HG03103 (cell line): ENCODE measurements around the gene BROX.
A peak's percentile ranks its signal among the peaks of the same experiment; 100 is the strongest.

ENCODE experiments used
- ATAC-seq: cut with Tn5 transposase; IDR thresholded peaks from one replicate; pipeline ENCODE4 v1.9.1; 2021; ENCODE audit warnings: low read depth; ENCODE audit not compliant: unreplicated experiment

BROX gene

DNA sequence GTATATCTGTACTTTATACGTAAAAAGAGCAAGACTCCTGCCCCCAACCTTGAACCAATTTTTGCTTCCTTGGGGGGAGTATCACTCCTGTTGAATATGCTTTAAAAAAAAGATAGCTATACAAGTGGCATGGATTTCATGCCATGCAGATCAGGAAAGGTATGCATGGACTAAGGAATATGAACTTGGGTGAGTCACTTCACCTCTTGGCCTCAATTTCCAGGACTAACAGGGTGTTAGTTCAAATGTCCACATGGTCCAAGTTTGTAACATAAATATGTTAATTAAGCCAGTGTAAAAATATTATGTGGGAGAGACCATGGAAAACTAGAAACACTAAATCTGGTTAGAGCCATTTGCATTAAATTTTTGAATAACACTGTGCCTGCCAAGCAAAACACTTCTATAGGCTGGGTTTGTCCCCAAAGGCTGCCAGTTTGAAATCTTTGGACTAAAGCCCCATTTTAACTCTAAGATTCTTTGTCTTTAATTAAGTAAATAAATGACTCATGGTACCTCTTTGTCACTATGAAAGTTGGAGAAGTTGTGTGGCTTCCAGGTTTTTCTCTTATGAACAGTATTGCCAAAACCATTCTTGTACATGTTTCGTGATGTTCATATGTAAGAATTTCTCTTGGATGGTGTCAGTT, 57.7 kb downstream of the BROX start:
- ATAC-seq, result no peak

DNA sequence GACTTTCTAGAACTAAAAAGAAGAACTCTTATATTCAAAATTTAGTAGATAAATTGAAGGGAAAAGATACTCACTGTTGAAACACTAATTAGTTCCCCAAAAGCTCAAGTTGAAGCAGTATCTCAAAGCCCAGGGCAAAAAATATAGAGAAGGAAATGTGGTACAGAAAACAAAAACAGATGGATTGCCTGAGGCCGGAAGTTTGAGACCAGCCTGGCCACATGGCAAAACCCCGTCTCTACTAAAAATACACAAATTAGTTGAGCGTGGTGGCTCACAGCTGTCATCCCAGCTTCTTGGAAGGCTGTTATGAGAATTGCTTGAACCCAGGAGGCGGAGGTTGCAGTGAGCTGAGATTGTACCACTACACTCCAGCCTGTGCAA, 60.6 kb downstream of the BROX start:
- ATAC-seq, result peak; percentile 65

DNA sequence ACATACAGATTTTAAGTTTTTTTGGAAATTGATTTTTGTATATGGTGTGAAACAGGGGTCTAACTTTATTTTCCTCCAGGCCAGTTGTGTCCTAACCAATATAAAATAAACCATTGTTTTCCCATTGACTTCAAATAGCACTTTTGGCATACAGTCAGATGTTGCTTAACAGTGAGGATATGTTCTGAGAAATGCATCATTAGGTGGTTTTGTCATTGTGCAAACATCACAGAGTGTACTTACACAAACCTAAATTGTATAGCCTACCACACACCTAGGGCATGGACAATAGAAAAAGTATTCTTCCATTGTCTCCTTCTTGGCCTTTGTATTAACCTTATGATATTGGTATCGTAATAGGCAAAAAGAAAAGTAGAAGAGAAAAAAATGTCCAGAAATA, 65.1 kb downstream of the BROX start:
- ATAC-seq, result no peak

DNA sequence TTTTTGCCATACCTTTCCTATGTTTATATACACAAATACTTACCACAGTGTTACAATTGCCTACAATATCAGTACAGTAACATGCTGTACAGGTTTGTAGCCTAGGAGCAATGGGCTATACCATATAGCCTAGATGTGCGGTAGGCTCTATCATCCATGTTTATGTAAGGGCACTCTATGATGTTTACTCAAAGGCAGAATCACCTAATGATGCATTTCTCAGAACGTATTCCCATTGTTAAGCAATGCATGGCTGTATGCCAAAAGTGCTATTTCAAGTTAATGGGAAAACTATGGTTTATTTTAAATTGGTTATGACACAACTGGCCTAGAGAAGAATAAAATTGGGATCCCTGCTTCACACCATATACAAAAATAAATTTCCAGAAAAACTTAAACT, 65.6 kb downstream of the BROX start:
- ATAC-seq, result no peak

DNA sequence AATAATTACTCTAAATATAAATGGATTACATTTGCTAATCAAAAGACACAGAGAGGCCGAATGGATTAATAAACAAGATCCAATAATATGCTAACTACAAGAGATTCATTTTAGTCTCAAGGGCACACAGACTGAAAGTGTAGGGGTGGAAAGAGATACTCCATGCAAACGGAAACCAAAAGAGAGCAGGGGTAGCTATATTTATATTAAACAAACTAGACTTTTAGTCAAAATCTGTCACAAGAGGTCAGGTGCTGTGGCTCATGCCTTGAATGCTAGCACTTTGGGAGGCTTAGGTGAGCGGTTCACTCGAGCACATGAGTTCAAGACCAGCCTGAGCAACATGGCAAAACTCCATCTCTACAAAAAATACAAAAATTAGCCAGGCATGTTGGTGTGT, 68.9 kb downstream of the BROX start:
- ATAC-seq, result no peak

DNA sequence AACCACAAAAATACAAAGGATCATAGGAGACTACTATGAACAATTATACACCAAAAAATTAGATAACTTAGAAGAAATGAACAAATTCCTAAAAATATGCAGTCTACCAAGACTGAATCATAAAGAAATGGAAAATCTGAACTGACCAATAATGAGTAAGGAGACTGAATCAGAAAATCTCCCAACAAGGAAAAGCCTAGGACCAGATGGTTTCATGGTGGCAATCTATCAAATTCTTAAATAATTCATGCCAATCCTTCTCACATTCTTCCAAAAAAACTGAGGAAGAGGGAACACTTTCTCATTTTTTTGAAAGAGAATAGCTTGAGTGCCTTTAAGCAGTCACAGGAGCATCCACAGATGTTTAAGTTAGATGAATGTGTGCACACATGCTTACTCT, 70.7 kb downstream of the BROX start:
- ATAC-seq, result no peak

DNA sequence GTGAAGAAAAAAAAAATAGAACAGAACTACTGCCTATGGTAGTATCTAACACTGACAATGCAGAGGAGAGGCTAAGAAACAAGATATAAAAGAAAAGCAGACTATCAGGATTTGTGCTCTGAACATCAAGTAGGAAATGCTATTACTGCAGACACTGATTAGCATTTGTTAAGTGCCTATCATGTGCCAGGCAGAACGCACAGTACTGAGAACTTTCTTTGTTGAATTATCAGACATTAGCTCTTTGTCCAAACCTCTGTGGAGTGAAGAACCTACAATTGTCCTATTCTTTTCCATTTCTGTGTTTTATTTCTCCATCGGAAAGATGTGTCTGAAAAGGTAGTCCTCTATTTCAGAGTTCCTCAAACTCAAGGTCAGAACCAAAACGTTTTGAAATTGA, 72.0 kb downstream of the BROX start:
- no peak for ATAC-seq
